Central memory CD8-positive, alpha-beta T cell (primary cell): ENCODE measurements around the gene MARS1.

Source experiments
- ATAC-seq: fragments of 150-1000 bp; cut with Tn5 transposase; replicated peaks from 2 replicates; pipeline ENCODE4 v1.10.0; 2022; ENCODE audit warnings: mild to moderate bottlenecking, moderate FRiP score, moderate number of reproducible peaks; ENCODE audit not compliant: poor library complexity, severe bottlenecking; ENCODE audit errors: extremely low read depth
- DNase-seq, 2 donors: peaks; one replicate each; pipeline ENCODE4 v3.0.0; 2021; ENCODE audit warnings: low spot score in 2 of 2
- H3K27ac Mint-ChIP-seq: one replicate; pipeline ENCODE4 v1.8.0; 2022; ENCODE audit warnings: low read depth, mild to moderate bottlenecking, moderate library complexity, mixed read lengths
- H3K27me3 Mint-ChIP-seq: one replicate; pipeline ENCODE4 v1.8.0; 2022; ENCODE audit warnings: mixed read lengths
- H3K36me3 Mint-ChIP-seq: one replicate; pipeline ENCODE4 v1.8.0; 2022; ENCODE audit warnings: mild to moderate bottlenecking, moderate library complexity, mixed read lengths; ENCODE audit not compliant: insufficient read depth
- H3K4me1 Mint-ChIP-seq: one replicate; pipeline ENCODE4 v1.8.0; 2022; ENCODE audit warnings: mixed read lengths
- H3K4me3 Mint-ChIP-seq: one replicate; pipeline ENCODE4 v1.8.0; 2022; ENCODE audit warnings: mild to moderate bottlenecking, moderate library complexity, mixed read lengths
- H3K9me3 Mint-ChIP-seq: one replicate; pipeline ENCODE4 v1.8.0; 2022; ENCODE audit warnings: mixed read lengths

MARS1 gene

GRCh38 chr12:57460841-57461275, 27.0 kb upstream of the MARS1 start:
- H3K9me3 Mint-ChIP-seq = no peaks in the 10 kb centered on the region
- DNase-seq (no peak), ATAC-seq (no peak)
- peak overlapping the region; percentile 84 for H3K4me3 Mint-ChIP-seq
- no peak overlapping the region for H3K27ac Mint-ChIP-seq
- peaks cover 5% of the 10 kb centered on the region for H3K36me3 Mint-ChIP-seq
- H3K27me3 Mint-ChIP-seq = peaks cover 21% of the 10 kb centered on the region
- peaks cover 60% of the 10 kb centered on the region for H3K4me1 Mint-ChIP-seq

GRCh38 chr12:57461276-57461916, 26.5 kb upstream of the MARS1 start:
- H3K27me3 Mint-ChIP-seq = peaks cover 21% of the 10 kb centered on the region
- peak overlapping the region; percentile 84 for H3K4me3 Mint-ChIP-seq
- peaks cover 55% of the 10 kb centered on the region for H3K4me1 Mint-ChIP-seq
- no peak for DNase-seq
- peaks cover 5% of the 10 kb centered on the region for H3K36me3 Mint-ChIP-seq
- no peak for ATAC-seq
- H3K27ac Mint-ChIP-seq = no peak overlapping the region
- no peaks in the 10 kb centered on the region for H3K9me3 Mint-ChIP-seq

GRCh38 chr12:57461917-57462250, 26.0 kb upstream of the MARS1 start:
- DNase-seq (no peak), ATAC-seq (no peak)
- Mint-ChIP-seq H3K27ac (no peak overlapping the region), H3K9me3 (no peaks in the 10 kb centered on the region), H3K4me3 (peak overlapping the region; percentile 84), H3K27me3 (peaks cover 21% of the 10 kb centered on the region), H3K4me1 (peaks cover 55% of the 10 kb centered on the region), H3K36me3 (peaks cover 5% of the 10 kb centered on the region)

- H3K9me3 Mint-ChIP-seq = no peaks in the 10 kb centered on the region
- H3K4me1 Mint-ChIP-seq = peaks cover 59% of the 10 kb centered on the region
- peaks cover 21% of the 10 kb centered on the region for H3K27me3 Mint-ChIP-seq
- H3K4me3 Mint-ChIP-seq = peak overlapping the region; percentile 84
- peak; percentile 75 for ATAC-seq
- DNase-seq = peak; percentile 84
- H3K27ac Mint-ChIP-seq = peak overlapping the region; percentile 80
- peaks cover 5% of the 10 kb centered on the region for H3K36me3 Mint-ChIP-seq
These were observed 25.5 kb upstream of the MARS1 start for GRCh38 chr12:57462251-57462911.

GRCh38 chr12:57462912-57463253, 25.0 kb upstream of the MARS1 start:
- peaks cover 21% of the 10 kb centered on the region for H3K27me3 Mint-ChIP-seq
- peaks cover 63% of the 10 kb centered on the region for H3K4me1 Mint-ChIP-seq
- H3K36me3 Mint-ChIP-seq = peaks cover 5% of the 10 kb centered on the region
- ATAC-seq (no peak), DNase-seq (no peak)
- H3K9me3 Mint-ChIP-seq = no peaks in the 10 kb centered on the region
- H3K4me3 Mint-ChIP-seq = peak overlapping the region; percentile 84
- H3K27ac Mint-ChIP-seq = peak overlapping the region; percentile 80

- H3K4me1 Mint-ChIP-seq = peaks cover 52% of the 10 kb centered on the region
- H3K27ac Mint-ChIP-seq = no peak overlapping the region
- no peaks in the 10 kb centered on the region for H3K9me3 Mint-ChIP-seq
- no peak for ATAC-seq
- no peak overlapping the region for H3K4me3 Mint-ChIP-seq
- no peak for DNase-seq
- peaks cover 21% of the 10 kb centered on the region for H3K27me3 Mint-ChIP-seq
- peaks cover 10% of the 10 kb centered on the region for H3K36me3 Mint-ChIP-seq
These were observed 23.3 kb upstream of the MARS1 start for GRCh38 chr12:57464569-57464968.

- no peaks in the 10 kb centered on the region for H3K9me3 Mint-ChIP-seq
- no peak for DNase-seq
- H3K36me3 Mint-ChIP-seq = peaks cover 10% of the 10 kb centered on the region
- H3K4me1 Mint-ChIP-seq = peaks cover 46% of the 10 kb centered on the region
- H3K27ac Mint-ChIP-seq = peak overlapping the region; percentile 63
- H3K4me3 Mint-ChIP-seq = no peak overlapping the region
- H3K27me3 Mint-ChIP-seq = peaks cover 17% of the 10 kb centered on the region
- ATAC-seq = no peak
These were observed 22.7 kb upstream of the MARS1 start for GRCh38 chr12:57465030-57465746.

- H3K27ac Mint-ChIP-seq = peak overlapping the region; percentile 63
- H3K36me3 Mint-ChIP-seq = peaks cover 12% of the 10 kb centered on the region
- DNase-seq (no peak), ATAC-seq (no peak)
- H3K4me3 Mint-ChIP-seq = no peak overlapping the region
- peaks cover 9% of the 10 kb centered on the region for H3K27me3 Mint-ChIP-seq
- no peaks in the 10 kb centered on the region for H3K9me3 Mint-ChIP-seq
- H3K4me1 Mint-ChIP-seq = peaks cover 40% of the 10 kb centered on the region
These were observed 21.9 kb upstream of the MARS1 start for GRCh38 chr12:57465747-57466505.

GRCh38 chr12:57467212-57467874, 20.5 kb upstream of the MARS1 start:
- Mint-ChIP-seq H3K9me3 (no peaks in the 10 kb centered on the region), H3K4me1 (peaks cover 41% of the 10 kb centered on the region), H3K36me3 (peaks cover 23% of the 10 kb centered on the region), H3K27me3 (no peaks in the 10 kb centered on the region), H3K4me3 (no peak overlapping the region), H3K27ac (no peak overlapping the region)
- no peak for DNase-seq
- no peak for ATAC-seq

- Mint-ChIP-seq H3K4me1 (peaks cover 38% of the 10 kb centered on the region), H3K27ac (no peak overlapping the region), H3K36me3 (peaks cover 24% of the 10 kb centered on the region), H3K4me3 (no peak overlapping the region), H3K9me3 (no peaks in the 10 kb centered on the region), H3K27me3 (no peaks in the 10 kb centered on the region)
- no peak for DNase-seq
- ATAC-seq = no peak
These were observed 20.0 kb upstream of the MARS1 start for GRCh38 chr12:57467915-57468314.

- Mint-ChIP-seq H3K9me3 (no peaks in the 10 kb centered on the region), H3K4me1 (peaks cover 41% of the 10 kb centered on the region), H3K27ac (no peak overlapping the region), H3K27me3 (no peaks in the 10 kb centered on the region), H3K36me3 (peaks cover 41% of the 10 kb centered on the region), H3K4me3 (no peak overlapping the region)
- DNase-seq = no peak
- ATAC-seq = no peak
These were observed 18.3 kb upstream of the MARS1 start for GRCh38 chr12:57469296-57470164.
